K562 (cell line): Measurements from ENCODE around the gene GEN1. TPM values are rescaled to one million over a fixed set of nuclear protein-coding genes. Genes with fewer than 3 reads are reported as not detected.

ENCODE experiments used
- DIDO1 ChIP-seq: fragments of 450-650 bp; IDR thresholded peaks from 2 replicates; pipeline ENCODE4 v1.6.1; 2016; ENCODE audit warnings: low read depth, missing biosample characterization, missing genetic modification characterization
- DMBX1 ChIP-seq: fragments of 250-450 bp; sonication (Bioruptor Pico); IDR thresholded peaks from 2 replicates; pipeline ENCODE4 v1.8.0; 2022; ENCODE audit warnings: inconsistent platforms, mild to moderate bottlenecking, moderate library complexity, borderline replicate concordance
- MAFF ChIP-seq: IDR thresholded peaks from 2 replicates; pipeline ENCODE4 v1.6.1; 2012; ENCODE audit warnings: low read length, improper control_type of control experiment
- MTA2 ChIP-seq: fragments of 450-650 bp; IDR thresholded peaks from 2 replicates; pipeline ENCODE4 v1.6.1; 2016; ENCODE audit warnings: low read depth
- MXI1 ChIP-seq: IDR thresholded peaks from 2 replicates; pipeline ENCODE4 v1.6.1; 2011; ENCODE audit warnings: low read depth, mild to moderate bottlenecking, improper control_type of control experiment, low read length
- SP2 ChIP-seq: IDR thresholded peaks from 2 replicates; pipeline ENCODE4 v1.6.1; 2011; ENCODE audit warnings: mild to moderate bottlenecking, low read depth, low read length, moderate library complexity; ENCODE audit not compliant: poor library complexity, severe bottlenecking; ENCODE audit errors: extremely low read depth
- YY1 ChIP-seq, 3 experiments: IDR thresholded peaks; 2 replicates each; pipeline ENCODE4 v1.6.1; 2011; ENCODE audit warnings: low read length in 2 of 3, mild to moderate bottlenecking in 2 of 3, moderate library complexity in 2 of 3, borderline replicate concordance in 1 of 3, control low read depth in 1 of 3, low read depth in 1 of 3; ENCODE audit not compliant: insufficient read depth in 3 of 3, insufficient replicate concordance in 2 of 3, control insufficient read depth in 1 of 3, insufficient read length in 1 of 3; ENCODE audit errors: extremely low read depth in 1 of 3
- ZFP36 ChIP-seq: fragments of 150-350 bp; IDR thresholded peaks from 2 replicates; pipeline ENCODE4 v1.6.1; 2018; ENCODE audit warnings: low read length, low read depth; ENCODE audit not compliant: partially characterized antibody
- polyA plus RNA-seq, 8 experiments: library from polyadenylated mRNA; depleted of rRNA in 4 of 8; stranded (reverse) in 5 of 8; unstranded in 3 of 8; fragments of >200 nt; fragmentation: Nextera tagmentation in 2 of 8; fragmentation: Illumina TruSeq in 1 of 8; extraction: Ambion mirVana in 2 of 8; extraction: Trizol in 1 of 8; gene quantifications; 2 replicates each; pipeline versions ENCODE4 v1.2.1 to v1.2.3, GENCODE V29; 2011 to 2014; ENCODE audit warnings: inconsistent platforms in 1 of 8, missing spikeins in 1 of 8
- total RNA-seq, 7 experiments: library from RNA; depleted of rRNA in 6 of 7; stranded (reverse); fragments of >200 nt in 6 of 7; fragmentation: Illumina TruSeq in 2 of 7; extraction: Trizol in 2 of 7; gene quantifications; 2 replicates each; pipeline versions ENCODE4 v1.2.1 to v1.2.3, GENCODE V29; 2011 to 2021; ENCODE audit warnings: low replicate concordance in 1 of 7
- TF ChIP-seq, protein P1 (sequence below): sonication (generic); formaldehyde crosslinking; IDR thresholded peaks from 2 replicates; pipeline ENCODE4 v1.8.0; 2022; ENCODE audit warnings: mild to moderate bottlenecking, missing genetic modification reagents
- TF ChIP-seq, protein P2 (sequence below): fragments of 450-650 bp; IDR thresholded peaks from 2 replicates; pipeline ENCODE4 v1.6.1; 2016; ENCODE audit warnings: borderline replicate concordance
- TF ChIP-seq, protein P3 (sequence below), 2 experiments: fragments of 450-650 bp; IDR thresholded peaks; 2 replicates each; pipeline ENCODE4 v1.6.1; 2016; ENCODE audit warnings: mild to moderate bottlenecking in 2 of 2, borderline replicate concordance in 1 of 2, low read depth in 1 of 2, moderate library complexity in 1 of 2
- TF ChIP-seq, protein P4 (sequence below): fragments of 250-450 bp; sonication (Bioruptor Pico); IDR thresholded peaks from 2 replicates; pipeline ENCODE4 v1.4.0; 2020

The GEN1 gene
- total and polyA plus RNA-seq, 9 of the 15 experiments (the other 6 are each of a cell fraction or from before 2014, with no cell fraction given): 8.6 to 39.7 (median 24.5) TPM

DNA sequence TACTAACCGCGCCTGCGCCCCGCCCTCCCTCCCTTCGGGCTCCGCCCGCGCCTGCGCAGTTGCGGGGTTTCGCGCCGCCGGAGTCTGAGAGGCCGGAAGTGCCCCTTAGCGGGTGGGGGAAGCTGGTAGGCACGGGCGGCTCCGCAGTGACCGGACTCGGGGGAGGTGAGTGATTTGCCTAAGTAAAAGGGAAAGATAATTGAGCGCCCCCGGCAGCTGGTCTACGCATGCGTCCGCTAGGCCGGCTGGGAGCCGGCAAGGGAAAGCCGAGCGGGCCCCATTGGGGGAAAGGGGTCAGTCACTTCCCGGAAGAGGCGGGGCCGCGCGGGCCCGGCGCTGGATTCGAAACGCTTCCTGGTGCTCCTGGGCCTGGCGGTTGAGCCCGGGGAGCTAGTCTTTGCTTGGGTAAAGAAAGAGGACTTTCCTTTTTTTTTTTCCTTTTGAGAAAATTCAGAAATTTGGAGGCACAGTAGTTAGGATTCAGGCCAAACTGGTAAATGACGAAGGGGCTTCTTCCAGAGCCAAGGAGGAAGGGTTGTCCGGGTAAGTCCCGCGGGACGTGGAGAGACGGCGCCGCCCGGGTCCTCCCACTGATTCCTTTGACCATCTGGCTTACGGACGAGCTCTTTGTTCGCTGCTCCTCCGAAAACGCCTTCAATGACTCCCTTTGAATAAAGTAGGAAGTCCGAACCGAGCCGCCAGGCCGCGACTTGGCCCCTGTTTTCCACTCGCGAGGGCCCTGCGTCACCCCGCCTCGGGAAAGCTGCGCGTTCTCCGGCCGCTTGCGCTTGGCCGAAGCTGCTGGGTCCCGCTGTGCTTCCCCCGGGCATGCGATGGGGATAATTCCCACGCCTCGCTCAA, at the start of gene GEN1, which contains the start of gene SMC6 (continued):
- TF ChIP-seq ZFP36: no peak
- TF ChIP-seq DMBX1 (CRISPR knock-in tag): no peak
- no peak for TF ChIP-seq SP2
- no peak for TF ChIP-seq MAFF
- no peak for TF ChIP-seq DIDO1 (tag)
- TF ChIP-seq, protein P1, sequence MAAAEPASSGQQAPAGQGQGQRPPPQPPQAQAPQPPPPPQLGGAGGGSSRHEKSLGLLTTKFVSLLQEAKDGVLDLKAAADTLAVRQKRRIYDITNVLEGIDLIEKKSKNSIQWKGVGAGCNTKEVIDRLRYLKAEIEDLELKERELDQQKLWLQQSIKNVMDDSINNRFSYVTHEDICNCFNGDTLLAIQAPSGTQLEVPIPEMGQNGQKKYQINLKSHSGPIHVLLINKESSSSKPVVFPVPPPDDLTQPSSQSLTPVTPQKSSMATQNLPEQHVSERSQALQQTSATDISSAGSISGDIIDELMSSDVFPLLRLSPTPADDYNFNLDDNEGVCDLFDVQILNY (CRISPR knock-in tag): no peak
- TF ChIP-seq, protein P2, sequence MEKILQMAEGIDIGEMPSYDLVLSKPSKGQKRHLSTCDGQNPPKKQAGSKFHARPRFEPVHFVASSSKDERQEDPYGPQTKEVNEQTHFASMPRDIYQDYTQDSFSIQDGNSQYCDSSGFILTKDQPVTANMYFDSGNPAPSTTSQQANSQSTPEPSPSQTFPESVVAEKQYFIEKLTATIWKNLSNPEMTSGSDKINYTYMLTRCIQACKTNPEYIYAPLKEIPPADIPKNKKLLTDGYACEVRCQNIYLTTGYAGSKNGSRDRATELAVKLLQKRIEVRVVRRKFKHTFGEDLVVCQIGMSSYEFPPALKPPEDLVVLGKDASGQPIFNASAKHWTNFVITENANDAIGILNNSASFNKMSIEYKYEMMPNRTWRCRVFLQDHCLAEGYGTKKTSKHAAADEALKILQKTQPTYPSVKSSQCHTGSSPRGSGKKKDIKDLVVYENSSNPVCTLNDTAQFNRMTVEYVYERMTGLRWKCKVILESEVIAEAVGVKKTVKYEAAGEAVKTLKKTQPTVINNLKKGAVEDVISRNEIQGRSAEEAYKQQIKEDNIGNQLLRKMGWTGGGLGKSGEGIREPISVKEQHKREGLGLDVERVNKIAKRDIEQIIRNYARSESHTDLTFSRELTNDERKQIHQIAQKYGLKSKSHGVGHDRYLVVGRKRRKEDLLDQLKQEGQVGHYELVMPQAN: peak; percentile 78
- no peak for TF ChIP-seq MTA2
- TF ChIP-seq, protein P3, sequence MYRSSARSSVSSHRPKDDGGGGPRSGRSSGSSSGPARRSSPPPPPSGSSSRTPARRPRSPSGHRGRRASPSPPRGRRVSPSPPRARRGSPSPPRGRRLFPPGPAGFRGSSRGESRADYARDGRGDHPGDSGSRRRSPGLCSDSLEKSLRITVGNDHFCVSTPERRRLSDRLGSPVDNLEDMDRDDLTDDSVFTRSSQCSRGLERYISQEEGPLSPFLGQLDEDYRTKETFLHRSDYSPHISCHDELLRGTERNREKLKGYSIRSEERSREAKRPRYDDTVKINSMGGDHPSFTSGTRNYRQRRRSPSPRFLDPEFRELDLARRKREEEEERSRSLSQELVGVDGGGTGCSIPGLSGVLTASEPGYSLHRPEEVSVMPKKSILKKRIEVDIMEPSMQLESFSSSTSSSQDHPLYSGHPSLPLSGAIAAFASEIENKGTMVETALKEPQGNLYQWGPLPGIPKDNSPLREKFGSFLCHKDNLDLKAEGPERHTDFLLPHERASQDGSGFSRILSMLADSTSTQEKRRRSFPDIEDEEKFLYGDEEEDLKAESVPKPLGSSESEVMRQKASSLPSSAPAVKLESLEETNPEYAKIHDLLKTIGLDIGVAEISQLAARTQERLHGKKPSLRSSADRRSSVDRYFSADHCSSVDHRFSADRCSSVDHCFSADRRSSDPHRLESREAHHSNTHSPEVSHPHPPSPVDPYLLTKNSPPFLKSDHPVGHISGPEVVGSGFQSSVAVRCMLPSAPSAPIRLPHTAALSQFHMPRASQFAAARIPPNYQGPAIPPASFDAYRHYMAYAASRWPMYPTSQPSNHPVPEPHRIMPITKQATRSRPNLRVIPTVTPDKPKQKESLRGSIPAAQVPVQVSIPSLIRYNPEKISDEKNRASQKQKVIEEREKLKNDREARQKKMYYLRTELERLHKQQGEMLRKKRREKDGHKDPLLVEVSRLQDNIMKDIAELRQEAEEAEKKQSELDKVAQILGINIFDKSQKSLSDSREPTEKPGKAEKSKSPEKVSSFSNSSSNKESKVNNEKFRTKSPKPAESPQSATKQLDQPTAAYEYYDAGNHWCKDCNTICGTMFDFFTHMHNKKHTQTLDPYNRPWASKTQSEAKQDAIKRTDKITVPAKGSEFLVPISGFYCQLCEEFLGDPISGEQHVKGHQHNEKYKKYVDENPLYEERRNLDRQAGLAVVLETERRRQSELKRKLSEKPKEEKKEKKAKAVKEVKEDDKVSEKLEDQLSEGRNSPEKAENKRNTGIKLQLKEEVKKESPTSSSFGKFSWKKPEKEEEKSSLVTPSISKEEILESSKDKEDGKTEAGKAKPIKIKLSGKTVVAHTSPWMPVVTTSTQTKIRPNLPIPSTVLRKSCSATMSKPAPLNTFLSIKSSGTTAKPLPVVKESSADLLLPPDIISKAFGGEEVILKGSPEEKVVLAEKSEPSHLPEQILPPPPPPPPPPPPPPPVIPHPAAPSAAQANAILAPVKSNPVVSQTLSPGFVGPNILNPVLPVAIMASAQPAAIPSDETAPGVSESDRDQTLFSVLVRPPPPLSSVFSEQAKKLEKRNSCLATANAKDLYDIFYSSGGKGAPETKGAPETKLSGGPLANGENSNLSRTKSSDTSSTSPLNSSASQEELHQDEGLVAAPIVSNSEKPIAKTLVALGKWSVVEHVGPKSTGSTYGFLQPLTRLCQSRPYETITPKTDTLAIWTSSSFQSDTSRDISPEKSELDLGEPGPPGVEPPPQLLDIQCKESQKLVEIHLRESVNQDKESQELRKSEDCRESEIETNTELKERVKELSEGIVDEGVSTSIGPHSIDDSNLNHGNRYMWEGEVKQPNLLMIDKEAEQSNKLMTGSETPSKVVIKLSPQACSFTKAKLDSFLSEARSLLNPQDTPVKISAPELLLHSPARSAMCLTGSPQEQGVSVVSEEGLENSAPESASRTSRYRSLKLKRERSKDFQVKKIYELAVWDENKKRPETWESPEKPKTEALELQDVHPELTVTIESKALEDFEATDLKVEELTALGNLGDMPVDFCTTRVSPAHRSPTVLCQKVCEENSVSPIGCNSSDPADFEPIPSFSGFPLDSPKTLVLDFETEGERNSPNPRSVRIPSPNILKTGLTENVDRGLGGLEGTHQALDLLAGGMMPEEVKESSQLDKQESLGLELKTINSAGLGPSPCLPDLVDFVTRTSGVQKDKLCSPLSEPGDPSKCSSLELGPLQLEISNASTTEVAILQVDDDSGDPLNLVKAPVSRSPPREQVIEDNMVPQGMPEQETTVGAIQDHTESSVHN (IDR thresholded peaks at IDR 0.05; ENCODE audit: borderline replicate concordance in 1 of 2, low read depth in 1 of 2): no peak
- TF ChIP-seq MXI1: no peak
- TF ChIP-seq, protein P4, sequence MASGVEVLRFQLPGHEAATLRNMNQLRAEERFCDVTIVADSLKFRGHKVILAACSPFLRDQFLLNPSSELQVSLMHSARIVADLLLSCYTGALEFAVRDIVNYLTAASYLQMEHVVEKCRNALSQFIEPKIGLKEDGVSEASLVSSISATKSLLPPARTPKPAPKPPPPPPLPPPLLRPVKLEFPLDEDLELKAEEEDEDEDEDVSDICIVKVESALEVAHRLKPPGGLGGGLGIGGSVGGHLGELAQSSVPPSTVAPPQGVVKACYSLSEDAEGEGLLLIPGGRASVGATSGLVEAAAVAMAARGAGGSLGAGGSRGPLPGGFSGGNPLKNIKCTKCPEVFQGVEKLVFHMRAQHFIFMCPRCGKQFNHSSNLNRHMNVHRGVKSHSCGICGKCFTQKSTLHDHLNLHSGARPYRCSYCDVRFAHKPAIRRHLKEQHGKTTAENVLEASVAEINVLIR (CRISPR knock-in tag): no peak
- TF ChIP-seq YY1 (IDR thresholded peaks at IDR 0.05; ENCODE audit: borderline replicate concordance in 1 of 3, control insufficient read depth in 1 of 3, extremely low read depth in 1 of 3, insufficient read depth in 3 of 3, insufficient read length in 1 of 3, insufficient replicate concordance in 2 of 3, low read depth in 1 of 3, low read length in 2 of 3): peak in 2 of 3 experiments; percentile 54 to 68
